Stimulated activated CD4-positive, alpha-beta T cell treated with anti-CD3 and anti-CD28 coated beads, TNF-alpha, amount 100 ng/mL, for 48 hours (primary cell): ENCODE measurements around the gene ATP2B1.

ENCODE experiments used
- DNase-seq, 3 donors: peaks; one replicate each; pipeline ENCODE4 v3.0.0-alpha.2; 2020; ENCODE audit warnings: low read depth in 3 of 3

The ATP2B1 gene

DNA sequence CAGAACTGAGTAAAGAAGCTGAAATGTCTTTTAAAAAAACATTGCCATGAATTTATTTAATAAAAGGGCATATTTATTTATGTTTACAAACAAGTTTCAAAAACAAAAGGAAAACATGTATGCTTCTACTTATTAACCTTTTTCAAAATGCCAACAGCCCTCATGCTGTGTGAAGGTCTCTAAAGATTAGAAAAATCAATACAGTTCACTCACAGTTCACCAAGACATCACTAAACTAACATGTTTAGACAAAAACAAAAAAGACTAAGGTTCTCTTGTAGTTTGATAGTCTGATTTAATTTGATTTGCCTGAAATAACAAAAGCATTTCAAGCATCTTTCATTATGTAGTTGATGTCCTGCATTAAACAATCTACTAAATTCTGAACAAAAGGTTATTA, 118.9 kb downstream of the ATP2B1 start:
- DNase-seq, result no peak

DNA sequence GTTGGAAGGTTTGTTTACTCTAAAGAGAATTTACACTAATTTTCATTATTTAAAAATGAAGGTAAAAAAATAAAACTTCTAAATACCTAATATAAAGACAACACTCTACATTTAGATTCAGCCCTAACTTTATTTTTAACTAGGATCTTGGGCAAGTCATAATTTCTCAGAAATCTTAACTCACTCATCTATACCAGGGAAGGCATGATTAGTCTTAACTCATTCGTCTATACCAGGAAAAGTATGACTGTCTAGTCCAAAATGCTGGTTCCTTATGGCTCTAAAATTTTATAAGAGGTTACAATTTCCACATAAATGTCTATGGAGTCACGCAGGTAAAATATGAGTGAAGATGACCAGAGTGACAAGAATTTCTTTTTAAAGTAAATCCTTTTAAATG, 130.1 kb downstream of the ATP2B1 start:
- DNase-seq, result no peak

DNA sequence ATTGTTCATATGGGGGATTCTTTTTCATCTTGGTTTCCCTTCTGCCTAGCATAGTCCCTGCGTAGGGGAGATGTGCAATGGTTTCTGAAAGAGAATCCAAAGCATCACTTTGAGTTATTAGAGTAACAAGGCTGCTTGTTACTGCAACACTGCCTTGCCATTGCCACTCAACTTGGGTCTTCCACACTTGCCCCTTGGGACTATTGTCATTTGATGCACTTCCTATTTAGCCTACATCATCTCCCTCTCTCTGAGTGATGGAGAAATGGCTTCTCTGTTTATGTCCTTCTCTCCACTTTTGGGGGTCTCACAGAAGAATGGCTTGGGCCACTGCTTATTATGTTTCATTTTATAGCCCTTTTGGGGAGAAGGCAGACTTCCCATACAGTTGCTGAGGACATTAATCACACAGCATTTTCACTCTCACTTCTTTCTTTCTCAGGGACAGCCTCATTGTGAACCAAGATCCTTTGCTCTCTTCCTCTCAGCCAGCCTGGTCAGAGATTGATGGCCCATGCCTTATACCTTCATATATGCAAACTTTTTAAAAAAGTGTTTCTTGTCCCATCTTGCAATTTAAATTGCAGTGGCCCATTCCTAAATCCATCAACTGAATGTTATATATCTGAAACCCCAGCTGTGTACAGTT, 131.9 kb downstream of the ATP2B1 start:
- DNase-seq, result no peak

DNA sequence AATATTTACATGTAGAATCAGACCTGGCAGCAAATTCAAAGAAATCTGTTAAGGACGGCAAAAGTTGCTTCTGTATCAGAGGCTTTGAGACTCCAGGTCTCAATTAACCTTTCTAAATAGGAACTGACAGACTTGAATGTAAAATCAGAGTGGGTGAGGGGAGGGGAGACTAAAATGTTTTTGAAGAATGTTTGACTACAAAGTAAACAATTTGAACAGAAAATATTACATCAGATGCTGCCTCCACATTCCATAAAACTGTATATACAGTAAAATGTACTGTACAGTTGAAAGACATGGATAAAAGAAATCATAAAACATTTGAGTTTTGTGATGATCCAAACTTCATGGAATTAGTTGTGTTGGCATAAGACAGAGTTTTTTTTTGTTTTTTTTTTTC, 133.3 kb downstream of the ATP2B1 start:
- no peak for DNase-seq

DNA sequence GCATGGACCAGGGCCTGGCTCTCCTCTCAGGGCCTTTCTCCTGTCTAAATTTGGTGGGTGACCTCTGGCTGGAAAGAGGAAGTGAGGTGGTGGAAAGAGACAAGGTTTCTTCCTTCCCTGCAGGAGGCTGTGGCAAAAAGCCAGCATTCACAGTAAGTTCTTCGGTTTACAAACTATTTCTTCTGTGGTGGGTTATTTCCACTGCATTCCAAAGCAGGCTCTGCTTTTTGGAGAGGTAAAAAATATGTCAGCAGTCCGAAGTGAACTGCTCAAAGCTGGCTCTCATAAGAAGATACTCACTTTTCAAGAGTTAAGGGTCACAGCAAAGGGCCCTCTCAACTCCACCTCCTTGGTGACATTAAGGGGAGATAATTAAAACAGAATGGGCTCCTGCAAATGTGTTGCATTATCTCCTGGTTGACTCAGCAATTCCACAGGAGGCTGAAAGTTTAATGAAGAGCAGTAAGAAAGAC, 133.9 kb downstream of the ATP2B1 start:
- DNase-seq, result no peak

DNA sequence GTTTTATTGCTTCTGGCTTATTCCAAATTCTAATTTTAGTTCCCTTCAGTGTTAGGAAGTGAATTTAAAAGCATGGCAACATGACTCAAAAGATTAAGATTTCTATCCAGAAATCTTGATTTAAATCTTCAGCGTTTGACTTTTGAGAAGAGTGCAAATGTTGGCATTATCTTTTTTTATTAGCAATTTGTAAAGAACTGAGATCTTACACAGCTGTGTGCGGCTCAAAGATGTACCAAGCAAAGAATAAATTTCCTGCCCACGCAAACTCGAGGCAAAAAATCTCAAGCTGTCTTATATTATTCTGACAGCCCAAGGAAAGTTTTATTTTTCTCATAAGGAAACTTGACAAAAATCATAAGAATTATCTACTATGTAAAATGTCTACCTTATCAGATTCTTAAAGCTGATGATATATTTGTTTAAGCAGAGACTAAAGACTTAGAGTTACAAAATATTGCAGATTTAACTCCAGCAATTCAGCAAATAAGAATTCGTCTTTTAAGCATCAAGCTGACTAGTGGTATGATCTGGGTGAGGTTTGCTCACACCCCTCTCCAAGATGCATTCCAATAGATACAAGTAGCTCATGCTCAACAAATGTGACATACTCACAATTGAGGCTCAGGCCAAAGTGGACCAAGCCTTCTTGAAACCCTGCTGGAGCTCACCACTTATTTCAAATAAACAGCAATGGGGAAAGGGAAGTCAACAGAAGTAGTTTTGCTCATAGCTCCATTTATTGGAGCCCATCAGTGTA, 135.4 kb downstream of the ATP2B1 start:
- no peak for DNase-seq

DNA sequence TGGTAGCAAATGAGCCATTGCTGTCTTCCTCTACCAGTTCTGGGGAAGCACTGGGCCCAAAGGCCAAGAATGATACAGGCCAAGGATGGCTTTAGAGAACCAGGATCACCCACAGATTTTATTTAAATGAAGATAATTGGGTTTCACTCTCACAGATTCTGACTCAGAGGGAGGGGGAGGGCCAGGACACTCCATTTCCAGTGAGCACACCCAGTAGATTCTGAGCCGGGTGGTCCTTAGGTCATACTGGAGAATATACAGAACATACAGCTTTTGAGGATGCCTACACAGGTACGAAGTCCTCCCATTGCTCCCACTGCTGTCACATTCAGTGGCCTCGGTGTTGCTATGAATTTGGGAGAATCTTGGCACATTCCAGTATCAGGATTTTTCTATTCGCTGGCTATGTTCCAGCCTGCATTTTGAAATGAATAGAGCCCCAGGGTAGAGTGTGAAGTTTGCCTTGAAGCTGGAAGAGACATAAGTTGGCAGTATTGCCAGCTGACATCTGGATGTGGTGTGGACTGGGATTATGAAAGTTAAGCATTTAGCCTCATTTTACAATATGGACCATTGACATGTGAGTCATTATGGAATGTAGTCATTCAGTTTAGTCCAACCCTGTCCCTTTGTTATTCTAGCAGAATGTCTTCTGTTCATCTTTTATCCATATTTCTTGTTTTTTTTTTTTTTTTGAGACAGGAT, 137.0 kb downstream of the ATP2B1 start:
- no peak for DNase-seq

DNA sequence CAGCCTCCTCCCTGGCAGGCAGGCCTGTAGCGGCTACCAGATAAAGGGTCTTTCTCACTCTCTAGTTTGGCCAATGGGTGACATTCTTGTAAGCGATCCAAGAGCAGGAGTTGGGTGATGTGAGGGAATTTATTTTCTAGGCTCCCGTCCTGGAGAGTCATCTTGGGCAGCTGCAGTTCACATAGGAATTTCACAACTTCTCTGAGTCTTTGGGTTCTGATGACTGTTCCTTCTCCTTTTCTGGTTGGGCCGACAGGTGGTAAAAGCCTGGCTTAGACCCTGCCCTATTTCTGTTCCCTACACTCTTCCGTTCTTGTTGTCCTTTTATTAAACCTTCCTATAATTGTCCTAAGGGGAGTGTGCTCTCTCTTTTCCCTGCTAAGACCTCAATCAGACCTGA, 140.2 kb downstream of the ATP2B1 start:
- DNase-seq, result no peak

DNA sequence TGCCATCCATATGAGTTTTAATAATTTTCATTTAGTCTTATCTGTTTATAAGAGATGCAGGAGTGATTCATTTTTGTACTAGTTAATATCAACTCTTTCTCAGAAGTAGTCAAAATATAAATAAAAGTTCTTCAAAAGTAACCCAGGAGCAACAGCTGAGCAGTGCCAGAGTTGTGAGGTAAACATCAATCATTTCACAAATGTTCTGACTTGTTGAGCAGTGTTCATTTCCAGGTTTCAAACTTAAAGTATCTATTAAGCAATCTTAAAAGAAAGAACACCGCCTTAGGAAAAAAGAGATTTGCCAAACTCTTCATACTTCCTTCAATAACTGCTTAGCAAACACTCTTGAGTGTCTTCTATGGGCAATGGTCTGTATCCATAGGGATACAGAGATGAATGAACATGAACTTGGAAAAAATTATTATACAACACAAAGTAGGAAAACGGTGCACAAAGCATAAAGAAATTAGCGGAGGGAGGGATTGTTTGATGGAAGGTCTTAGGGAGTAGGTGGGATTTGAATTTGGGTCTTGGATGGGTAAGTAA, 140.9 kb downstream of the ATP2B1 start:
- no peak for DNase-seq

DNA sequence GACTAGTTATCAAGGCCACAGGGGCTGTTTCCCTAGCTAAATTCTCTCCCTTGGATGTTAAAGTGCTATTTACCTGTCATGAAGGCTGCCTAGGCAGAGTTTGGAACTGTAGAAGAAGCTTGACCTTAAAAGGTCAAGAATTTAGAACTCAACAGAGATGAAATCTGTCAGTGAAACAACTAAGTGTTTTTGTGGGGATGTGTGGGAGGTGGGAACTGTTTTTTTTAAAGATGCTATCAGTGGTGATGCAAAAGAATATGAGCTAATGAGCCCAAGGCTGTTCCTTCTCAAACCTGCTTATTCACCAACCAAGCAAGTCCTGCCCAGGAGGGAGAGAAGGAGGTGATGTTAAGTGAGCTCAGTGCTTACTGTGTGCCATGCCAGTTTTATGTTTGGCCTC, 142.0 kb downstream of the ATP2B1 start:
- no peak for DNase-seq

DNA sequence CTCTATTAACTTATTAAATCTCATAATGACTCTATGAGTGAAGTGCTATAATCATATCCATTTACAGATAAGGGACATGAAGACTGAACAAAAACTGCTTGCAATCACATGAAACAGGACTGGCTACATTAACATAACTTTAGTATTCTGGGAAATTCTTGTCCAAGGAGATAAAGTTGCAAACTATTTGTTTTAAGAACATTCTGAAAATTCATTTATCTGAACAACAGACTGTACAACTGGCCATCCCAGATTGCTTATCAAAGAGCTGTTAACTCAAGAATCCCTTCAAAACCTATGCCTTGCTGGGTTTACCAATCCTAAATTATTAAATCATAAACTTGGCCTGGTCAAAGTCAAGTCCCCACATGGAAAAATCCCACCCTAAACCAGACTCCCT, 143.6 kb downstream of the ATP2B1 start:
- no peak for DNase-seq

DNA sequence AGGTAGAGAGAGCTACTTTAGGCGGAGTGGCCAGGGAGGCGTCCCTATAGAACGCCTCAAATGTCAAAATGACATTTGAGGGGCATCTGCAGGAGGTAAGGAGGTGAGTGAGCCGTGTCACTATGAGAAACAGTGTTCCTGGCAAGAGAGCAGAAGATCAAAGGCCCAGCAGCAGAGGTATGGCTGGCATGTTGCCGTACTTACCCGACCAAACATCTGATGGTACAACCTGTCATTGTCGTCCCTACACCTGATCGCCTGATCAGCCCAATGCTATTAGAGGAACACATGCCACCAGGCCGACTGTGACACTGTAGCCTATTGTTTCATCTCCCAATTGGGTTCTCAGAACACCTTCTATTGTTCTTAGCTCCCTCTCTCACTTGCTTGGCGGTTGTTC, 148.9 kb downstream of the ATP2B1 start:
- no peak for DNase-seq

DNA sequence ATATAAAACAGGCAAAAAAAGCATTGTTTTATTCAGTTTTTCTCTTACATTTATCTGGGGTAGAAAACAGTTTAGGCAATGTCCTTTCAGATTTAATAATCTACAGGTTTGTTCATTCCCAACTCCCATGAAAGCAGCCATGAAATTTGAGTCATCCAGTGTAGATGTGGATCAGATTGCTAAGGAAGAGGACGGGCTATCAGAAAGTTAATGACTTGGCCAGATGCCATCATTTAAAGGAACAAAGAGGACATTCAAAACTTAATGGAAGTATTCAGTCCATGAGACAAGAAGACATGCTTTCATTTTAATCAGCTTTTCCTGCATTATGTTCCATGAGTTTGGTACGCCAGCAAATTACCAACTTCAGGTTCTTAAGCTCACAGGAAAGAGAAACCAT, 151.7 kb downstream of the ATP2B1 start:
- no peak for DNase-seq

DNA sequence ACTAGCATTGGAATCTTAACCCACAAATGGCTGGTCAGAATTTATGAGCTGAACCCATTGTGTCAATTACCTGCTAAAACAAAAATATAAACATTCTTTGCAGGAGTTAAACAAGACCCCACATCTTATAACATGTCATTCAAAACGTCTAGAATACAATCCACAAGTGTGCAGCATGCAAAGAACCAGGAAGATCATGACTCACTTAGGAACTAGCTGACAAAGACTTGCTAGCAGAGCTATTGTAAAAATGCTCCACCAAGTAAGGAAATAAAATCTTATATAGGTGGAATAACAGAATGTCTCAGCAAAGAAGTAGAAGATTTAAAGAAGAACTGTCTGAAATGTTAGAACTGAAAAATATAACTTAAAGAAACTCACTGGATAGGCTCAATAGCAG, 156.3 kb downstream of the ATP2B1 start:
- DNase-seq, result no peak

DNA sequence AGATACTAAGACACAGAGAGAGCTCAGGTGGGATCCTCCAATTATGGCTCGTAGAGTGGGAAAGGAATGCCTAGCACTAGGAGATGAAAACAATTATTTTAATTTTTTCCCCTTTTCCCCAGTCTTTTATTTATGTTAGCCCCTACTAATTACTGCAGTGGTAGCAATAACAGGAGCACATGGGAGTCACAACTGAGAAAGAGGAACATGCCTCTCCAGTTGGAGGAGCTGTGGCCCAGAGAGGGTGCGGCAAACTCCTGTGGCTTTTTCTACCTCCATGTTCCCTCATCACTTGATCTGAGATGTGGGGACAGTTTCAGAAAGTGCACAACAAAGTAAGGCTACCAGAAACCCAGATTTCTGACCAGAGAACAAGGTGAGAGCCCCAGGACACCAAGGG, 156.9 kb downstream of the ATP2B1 start:
- no peak for DNase-seq

DNA sequence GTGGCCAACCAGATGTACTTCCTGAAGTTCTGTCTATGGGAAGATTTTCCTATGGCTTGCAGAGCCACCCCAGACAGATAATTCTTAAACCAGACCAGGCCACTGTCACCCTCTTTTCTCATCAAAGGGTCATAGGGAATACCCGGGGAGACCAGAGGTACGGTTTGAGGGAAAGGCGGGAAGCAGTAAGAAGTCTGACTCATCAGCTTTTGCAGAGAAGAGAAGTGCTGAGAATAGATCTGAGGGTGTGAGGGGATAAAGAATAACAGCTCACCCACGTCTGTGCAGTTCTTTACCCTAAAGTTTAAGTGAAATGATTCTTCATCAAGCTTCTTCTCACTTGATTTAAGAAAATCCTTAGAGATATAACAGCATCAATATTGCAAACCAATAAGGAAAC, 161.5 kb downstream of the ATP2B1 start:
- no peak for DNase-seq

DNA sequence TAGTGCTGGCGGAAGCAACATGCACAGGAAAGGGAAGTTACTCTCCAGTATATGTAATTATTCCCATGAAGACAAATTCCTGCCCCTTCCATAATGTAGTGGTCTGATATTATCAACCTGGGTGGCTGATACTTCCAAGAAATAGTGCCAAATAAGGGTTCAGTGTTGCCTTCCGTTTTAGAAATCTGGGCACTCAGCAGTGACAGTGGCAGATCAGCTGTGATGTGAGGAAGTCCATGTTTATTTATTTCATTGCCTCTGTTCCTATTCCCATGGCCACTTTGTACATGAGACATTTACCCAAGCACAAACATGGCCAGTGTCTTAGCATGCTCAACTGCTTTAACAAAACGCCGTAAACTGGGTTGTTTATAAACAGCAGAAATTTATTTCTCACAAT, 162.5 kb downstream of the ATP2B1 start:
- DNase-seq, result no peak

DNA sequence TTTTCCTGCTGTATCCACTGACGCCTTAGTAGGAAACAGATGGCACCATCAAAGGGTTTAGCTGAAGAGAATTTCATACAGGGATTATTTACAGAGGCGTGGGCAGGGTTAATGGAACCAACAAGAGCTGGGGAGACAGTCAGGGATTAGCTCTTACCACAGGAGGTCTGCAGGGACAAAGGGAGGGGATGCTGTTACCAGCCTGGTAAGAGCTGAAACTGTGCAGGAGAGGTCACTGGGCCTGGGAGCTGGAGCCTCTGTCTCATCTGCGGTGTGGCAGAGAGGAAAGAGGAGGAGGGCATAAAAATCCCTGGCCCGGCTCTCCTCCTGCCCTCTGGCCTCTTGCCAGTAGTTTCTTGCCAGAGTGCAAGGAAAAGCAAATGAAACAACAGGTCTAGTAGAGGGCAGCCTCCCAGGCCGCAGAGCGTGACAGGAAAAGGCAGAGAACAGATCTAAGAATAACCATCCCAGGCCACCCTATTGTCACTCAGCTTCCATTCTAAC, 163.9 kb downstream of the ATP2B1 start:
- DNase-seq, result no peak

DNA sequence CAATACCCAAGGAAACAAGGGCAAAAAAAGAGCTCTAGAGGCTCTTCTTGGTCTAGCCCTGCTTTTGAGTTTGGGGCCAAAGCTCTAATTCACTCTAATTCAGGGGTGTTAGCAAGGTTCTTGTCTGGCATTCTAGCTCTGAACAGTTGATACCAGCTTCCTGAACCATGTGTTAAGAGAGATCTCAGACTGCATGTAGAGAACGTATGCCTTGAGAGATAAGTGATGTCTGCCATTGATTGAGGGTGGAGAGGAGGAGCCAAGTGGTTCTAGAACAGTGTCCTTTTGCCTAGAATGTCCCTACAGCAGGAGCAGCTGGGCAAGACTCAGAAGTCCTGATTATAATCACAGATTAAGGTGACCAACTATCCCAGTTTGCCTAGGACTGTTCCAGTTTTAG, 164.6 kb downstream of the ATP2B1 start:
- no peak for DNase-seq

DNA sequence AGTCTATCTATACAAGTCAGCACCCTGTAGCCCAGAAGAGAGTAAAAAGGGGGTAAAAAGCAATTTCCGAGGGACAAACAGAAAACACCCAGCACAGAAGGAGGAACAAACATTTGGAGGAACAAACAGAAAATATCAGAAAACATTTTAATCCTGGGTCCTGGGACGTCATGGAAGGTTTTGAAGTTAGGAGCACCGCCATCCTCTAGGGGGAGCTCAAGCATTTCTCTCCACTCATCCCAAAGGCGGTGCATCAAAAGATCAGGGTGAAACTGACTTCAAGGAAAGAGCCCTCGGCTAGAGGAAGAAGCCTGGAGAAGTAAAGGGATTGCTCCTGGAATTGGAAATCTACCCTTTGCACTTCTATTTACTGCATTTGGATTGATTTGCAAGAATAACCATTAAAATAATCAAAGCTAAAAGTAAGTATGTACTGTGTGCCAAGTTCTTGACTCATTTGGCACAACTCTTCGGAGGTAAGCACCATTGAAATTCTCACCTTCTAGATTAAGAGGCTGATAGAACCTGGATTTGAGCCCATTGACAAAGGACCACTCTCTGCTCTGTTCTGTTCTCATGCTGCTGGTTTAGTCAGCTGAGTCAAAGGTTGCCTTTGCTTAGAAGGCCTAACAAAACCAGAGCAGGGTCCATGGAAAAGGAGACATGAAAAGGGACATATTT, 165.6 kb downstream of the ATP2B1 start:
- DNase-seq, result peak; percentile 32 to 57 (median 49)

DNA sequence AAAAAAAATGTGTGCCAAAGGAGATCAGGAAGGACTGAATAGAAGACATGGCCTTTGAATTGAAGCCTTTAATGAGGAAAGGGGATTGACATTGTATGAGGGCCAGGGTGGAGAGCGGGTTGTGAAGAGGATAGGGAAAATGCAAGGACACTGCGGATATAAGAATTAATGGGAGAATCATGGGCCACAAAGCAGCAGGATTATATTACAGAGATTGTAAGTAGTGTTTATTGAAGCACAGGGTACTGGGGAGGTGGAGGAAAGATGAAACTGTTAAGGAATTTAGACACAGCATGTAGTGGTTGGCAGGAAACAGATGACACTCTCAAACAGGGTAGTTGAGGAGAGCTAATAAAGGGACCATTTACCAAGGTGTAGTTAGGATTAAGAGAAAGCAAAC, 166.4 kb downstream of the ATP2B1 start:
- DNase-seq, result no peak

DNA sequence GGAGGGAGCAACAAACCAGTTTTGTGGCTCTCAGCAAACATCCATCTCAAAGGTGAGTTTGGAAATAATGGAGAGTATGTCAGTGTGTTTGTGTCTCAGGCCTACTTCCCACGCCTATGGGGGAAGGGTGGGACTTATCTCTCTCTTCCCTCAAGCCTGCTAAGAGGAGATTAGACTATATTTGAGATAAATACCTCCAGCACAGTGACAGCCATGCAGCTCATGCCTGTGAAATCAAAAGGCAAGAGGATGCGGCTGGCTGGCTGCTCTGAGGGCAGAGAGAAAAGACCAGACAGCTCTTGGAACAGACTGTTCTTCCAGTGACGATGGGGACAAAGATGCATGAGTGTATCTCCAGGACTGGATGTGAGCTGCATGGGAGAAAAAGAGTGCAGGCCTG, 168.1 kb downstream of the ATP2B1 start:
- no peak for DNase-seq
